CD14-positive monocyte (primary cell): ENCODE measurements around the gene HTRA2. TPM values are rescaled to one million over a fixed set of nuclear protein-coding genes. Genes with fewer than 3 reads are reported as not detected.

Experiments
- DNase-seq, 3 donors: peaks; one replicate each; pipeline ENCODE4 v3.0.0-alpha.2; 2011 to 2022
- H2AFZ ChIP-seq: 2 replicates; pipeline ENCODE4 v1.6.0; 2012; ENCODE audit warnings: mild to moderate bottlenecking, low read depth, low read length, inconsistent platforms; ENCODE audit not compliant: insufficient read depth, poor library complexity, severe bottlenecking
- H3K27ac ChIP-seq, 2 donors: 1 replicate in 1 of 2; 2 replicates in 1 of 2; pipeline ENCODE4 v1.5.1; 2012 to 2013; ENCODE audit warnings: low read length in 2 of 2, control low read depth in 1 of 2, inconsistent platforms in 1 of 2, low read depth in 1 of 2, mild to moderate bottlenecking in 1 of 2
- H3K27me3 ChIP-seq, 2 donors: one replicate each; pipeline versions ENCODE4 v1.6.0 to v1.6.1; 2011 to 2013; ENCODE audit warnings: low read length in 2 of 2; ENCODE audit not compliant: control insufficient read depth in 2 of 2, insufficient read depth in 2 of 2
- H3K36me3 ChIP-seq, 2 donors: replicated peaks in 1 of 2; 1 replicate in 1 of 2; 2 replicates in 1 of 2; pipeline versions ENCODE4 v1.5.1 to v1.6.1; 2012 to 2013; ENCODE audit warnings: low read length in 2 of 2, control low read depth in 1 of 2, inconsistent platforms in 1 of 2, mild to moderate bottlenecking in 1 of 2; ENCODE audit not compliant: insufficient read depth in 2 of 2, control insufficient read depth in 1 of 2
- H3K4me1 ChIP-seq, 2 donors: 1 replicate in 1 of 2; 2 replicates in 1 of 2; pipeline versions ENCODE4 v1.5.1 to v1.6.1; 2012 to 2013; ENCODE audit warnings: low read length in 2 of 2, control low read depth in 1 of 2, inconsistent platforms in 1 of 2, mild to moderate bottlenecking in 1 of 2, moderate library complexity in 1 of 2; ENCODE audit not compliant: insufficient read depth in 2 of 2, control insufficient read depth in 1 of 2
- H3K4me2 ChIP-seq: replicated peaks from 2 replicates; pipeline ENCODE3; 2012; ENCODE audit warnings: low read length, moderate library complexity, mild to moderate bottlenecking; ENCODE audit not compliant: poor library complexity, severe bottlenecking; ENCODE audit errors: extremely low read depth
- H3K4me3 ChIP-seq, 3 experiments: fragments of 200-600 bp in 1 of 3; sonication (generic) in 1 of 3; replicated peaks in 1 of 3; 1 replicate in 2 of 3; 2 replicates in 1 of 3; pipeline ENCODE4 v1.5.1; 2011 to 2013; ENCODE audit warnings: low read length in 3 of 3, mild to moderate bottlenecking in 3 of 3, control low read depth in 2 of 3, low read depth in 2 of 3, inconsistent platforms in 1 of 3, moderate library complexity in 1 of 3
- H3K79me2 ChIP-seq: 2 replicates; pipeline ENCODE4 v1.6.0; 2012; ENCODE audit warnings: mild to moderate bottlenecking, control low read depth, inconsistent platforms, low read length, moderate library complexity; ENCODE audit not compliant: insufficient read depth
- H3K9ac ChIP-seq: 2 replicates; pipeline ENCODE4 v1.6.0; 2017; ENCODE audit warnings: low read length, mild to moderate bottlenecking; ENCODE audit not compliant: insufficient read depth, poor library complexity, severe bottlenecking
- H3K9me3 ChIP-seq, 2 donors: replicated peaks in 1 of 2; 1 replicate in 1 of 2; 2 replicates in 1 of 2; pipeline versions ENCODE4 v1.5.1 to v1.6.1; 2012 to 2013; ENCODE audit warnings: low read length in 2 of 2, control low read depth in 1 of 2; ENCODE audit not compliant: control insufficient read depth in 1 of 2, insufficient read depth in 1 of 2
- H4K20me1 ChIP-seq: 2 replicates; pipeline ENCODE4 v1.6.0; 2012; ENCODE audit warnings: mild to moderate bottlenecking, low read length, control low read depth, moderate library complexity; ENCODE audit not compliant: insufficient read depth
- H3K27ac Mint-ChIP-seq, 7 donors: one replicate each; pipeline ENCODE4 v1.8.0; 2020; ENCODE audit warnings: mild to moderate bottlenecking in 7 of 7, mixed read lengths in 7 of 7, moderate library complexity in 6 of 7, inconsistent platforms in 2 of 7
- H3K27me3 Mint-ChIP-seq, 3 donors: one replicate each; pipeline ENCODE4 v1.8.0; 2021 to 2022; ENCODE audit warnings: low read depth in 3 of 3, mild to moderate bottlenecking in 3 of 3, mixed read lengths in 3 of 3, moderate library complexity in 3 of 3, inconsistent platforms in 1 of 3
- H3K36me3 Mint-ChIP-seq, 2 donors: one replicate each; pipeline ENCODE4 v1.8.0; 2020; ENCODE audit warnings: mixed read lengths in 2 of 2, inconsistent platforms in 1 of 2, mild to moderate bottlenecking in 1 of 2
- H3K4me1 Mint-ChIP-seq: one replicate; pipeline ENCODE4 v1.8.0; 2020; ENCODE audit warnings: mild to moderate bottlenecking, mixed read lengths
- H3K4me3 Mint-ChIP-seq, 2 donors: one replicate each; pipeline ENCODE4 v1.8.0; 2020; ENCODE audit warnings: mild to moderate bottlenecking in 2 of 2, mixed read lengths in 2 of 2, moderate library complexity in 1 of 2
- H3K9me3 Mint-ChIP-seq, 7 donors: one replicate each; pipeline ENCODE4 v1.8.0; 2020 to 2022; ENCODE audit warnings: mixed read lengths in 7 of 7, mild to moderate bottlenecking in 6 of 7, moderate library complexity in 6 of 7, inconsistent platforms in 2 of 7
- WGBS: methylation state at CpG from one replicate; pipeline ENCODE4 v1.1.5; 2013; ENCODE audit warnings: missing lambda C conversion rate; ENCODE audit not compliant: insufficient coverage; 5-methylcytosine and 5-hydroxymethylcytosine counted together
- intact Hi-C, 2 donors: fragments of 100-400 bp; cut with micrococcal nuclease; formaldehyde crosslinking; loops; one replicate each; pipeline versions ENCODE4 v1.15.0 to v1.15.1; 2023
- polyA plus RNA-seq, 3 donors: library from polyadenylated mRNA; depleted of rRNA in 1 of 3; unstranded in 2 of 3; stranded (reverse) in 1 of 3; fragments of 300-500 nt in 2 of 3; fragments of >200 nt in 1 of 3; fragmentation: Illumina TruSeq in 2 of 3; gene quantifications; 1 replicate in 2 of 3; 2 replicates in 1 of 3; pipeline ENCODE4 v1.2.3, GENCODE V29; 2012 to 2021
- TF ChIP-seq, protein P1 (sequence below): fragments of 200-600 bp; IDR thresholded peaks from one replicate; pipeline ENCODE4 v1.8.0; 2022; ENCODE audit warnings: antibody characterized with exemption, mild to moderate bottlenecking

Gene HTRA2
- polyA plus RNA-seq, 3 donors = 11.3 to 20.5 (median 15.0) TPM

DNA sequence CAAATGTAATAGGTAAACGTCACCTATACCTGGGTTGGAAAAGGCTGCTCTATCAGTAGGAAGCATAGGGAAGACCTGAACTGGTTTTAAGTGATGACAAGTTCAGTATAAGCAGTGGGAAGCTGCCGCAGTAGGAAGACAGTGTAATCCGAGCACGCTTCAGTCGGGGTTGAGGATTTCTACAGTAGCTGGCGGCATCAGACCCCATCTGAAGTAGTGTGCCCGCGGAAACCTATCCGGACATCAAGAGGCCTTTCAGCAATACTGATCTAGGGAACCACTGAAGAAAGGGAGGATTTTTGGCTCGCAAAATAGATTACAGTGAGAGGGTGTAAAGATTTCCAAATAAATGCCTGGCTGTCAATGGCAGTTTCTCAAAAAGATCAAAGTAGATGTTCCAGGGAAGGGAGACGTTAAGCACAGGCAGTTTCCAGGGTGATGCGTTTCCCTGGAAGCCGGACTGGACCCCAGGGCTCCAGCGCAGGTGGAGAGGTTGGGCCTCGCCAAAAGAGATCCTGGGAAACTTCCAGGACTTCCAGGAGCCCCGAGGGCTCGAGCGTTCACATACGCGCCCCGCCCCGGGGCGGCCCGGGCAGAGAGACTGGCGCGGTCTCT is 18.7 kb downstream of the HTRA2 start:
- DNase-seq = no peak
- H3K4me1 Mint-ChIP-seq = peaks cover 32% of the 10 kb centered on the region
- Histone ChIP-seq H3K79me2 (peaks cover 25% of the 10 kb centered on the region), H3K4me2 (peak overlapping the region; percentile 100), H3K4me3 (peak overlapping the region; percentile 10 to 86 (median 68)), H3K9ac (peak overlapping the region; percentile 62), H3K9me3 (no peaks in the 10 kb centered on the region), H4K20me1 (no peaks in the 10 kb centered on the region), H2AFZ (peak overlapping the region; percentile 96), H3K4me1 (peaks cover 19 to 28% of the 10 kb centered on the region in 2 donors), H3K27ac (no peak overlapping the region), H3K27me3 (no peaks in the 10 kb centered on the region), H3K36me3 (no peaks in the 10 kb centered on the region)
- H3K27ac Mint-ChIP-seq = peak overlapping the region in 1 of 7 donors; percentile 34
- peaks cover 5 to 7% (median 6%) of the 10 kb centered on the region in 3 donors for H3K27me3 Mint-ChIP-seq
- H3K4me3 Mint-ChIP-seq = peak overlapping the region; percentile 75 to 85
- 33% methylated on average over 26 of the region's 26 CpGs for WGBS
- intact Hi-C loops = loop anchor here in 1 of 2 donors (10.0 kb wide), 1 partner anchor 154 kb away; no protein-coding TSS in a partner anchor
- TF ChIP-seq, protein P1, sequence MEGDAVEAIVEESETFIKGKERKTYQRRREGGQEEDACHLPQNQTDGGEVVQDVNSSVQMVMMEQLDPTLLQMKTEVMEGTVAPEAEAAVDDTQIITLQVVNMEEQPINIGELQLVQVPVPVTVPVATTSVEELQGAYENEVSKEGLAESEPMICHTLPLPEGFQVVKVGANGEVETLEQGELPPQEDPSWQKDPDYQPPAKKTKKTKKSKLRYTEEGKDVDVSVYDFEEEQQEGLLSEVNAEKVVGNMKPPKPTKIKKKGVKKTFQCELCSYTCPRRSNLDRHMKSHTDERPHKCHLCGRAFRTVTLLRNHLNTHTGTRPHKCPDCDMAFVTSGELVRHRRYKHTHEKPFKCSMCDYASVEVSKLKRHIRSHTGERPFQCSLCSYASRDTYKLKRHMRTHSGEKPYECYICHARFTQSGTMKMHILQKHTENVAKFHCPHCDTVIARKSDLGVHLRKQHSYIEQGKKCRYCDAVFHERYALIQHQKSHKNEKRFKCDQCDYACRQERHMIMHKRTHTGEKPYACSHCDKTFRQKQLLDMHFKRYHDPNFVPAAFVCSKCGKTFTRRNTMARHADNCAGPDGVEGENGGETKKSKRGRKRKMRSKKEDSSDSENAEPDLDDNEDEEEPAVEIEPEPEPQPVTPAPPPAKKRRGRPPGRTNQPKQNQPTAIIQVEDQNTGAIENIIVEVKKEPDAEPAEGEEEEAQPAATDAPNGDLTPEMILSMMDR = no peak
- no peaks in the 10 kb centered on the region for H3K9me3 Mint-ChIP-seq
- H3K36me3 Mint-ChIP-seq = peaks cover 17 to 22% of the 10 kb centered on the region in 2 donors

- peaks cover 24 to 35% of the 10 kb centered on the region in 2 donors for H3K4me1 ChIP-seq
- no peaks in the 10 kb centered on the region for H3K27me3 ChIP-seq
- no peaks in the 10 kb centered on the region for H3K9me3 Mint-ChIP-seq
- DNase-seq = peak in 1 of 3 donors; percentile 22
- H3K27ac Mint-ChIP-seq = peak overlapping the region in 1 of 7 donors; percentile 24
- intact Hi-C loops = loop anchor here in 1 of 2 donors (10.0 kb wide), 1 partner anchor 154 kb away; no protein-coding TSS in a partner anchor
- TF ChIP-seq, protein P1 = no peak
- H2AFZ ChIP-seq = peak overlapping the region; percentile 96
- H3K9me3 ChIP-seq = no peaks in the 10 kb centered on the region
- peaks cover 33% of the 10 kb centered on the region for H3K79me2 ChIP-seq
- peaks cover 37% of the 10 kb centered on the region for H3K4me1 Mint-ChIP-seq
- peak overlapping the region; percentile 68 to 86 (median 71) for H3K4me3 ChIP-seq
- H3K36me3 Mint-ChIP-seq = peaks cover 17 to 22% of the 10 kb centered on the region in 2 donors
- peak overlapping the region; percentile 13 to 18 for H3K27ac ChIP-seq
- peak overlapping the region; percentile 82 to 86 for H3K4me3 Mint-ChIP-seq
- peak overlapping the region; percentile 100 for H3K4me2 ChIP-seq
- peak overlapping the region; percentile 62 for H3K9ac ChIP-seq
- no peaks in the 10 kb centered on the region for H3K36me3 ChIP-seq
- peaks cover 5 to 7% (median 6%) of the 10 kb centered on the region in 3 donors for H3K27me3 Mint-ChIP-seq
- no peaks in the 10 kb centered on the region for H4K20me1 ChIP-seq
- WGBS = under 1% methylated on average over 85 of the region's 85 CpGs
These were observed 19.4 kb downstream of the HTRA2 start for GRCh38 chr2:74548900-74549826.
